ENCODE results near the gene SLC25A18. TPM values are rescaled to one million over a fixed set of nuclear protein-coding genes. Genes with fewer than 3 reads are reported as not detected.
"Not testable (repeated sequence)": the region's sequence is repeated elsewhere in the genome, so short reads cannot be mapped to it uniquely, and the experiment has no call there.

SLC25A18 gene
- total RNA-seq, 1 donor from 2014 or later, result 0.27 TPM

- Mint-ChIP-seq H3K4me1 (no peaks in the 10 kb centered on the region), H3K9me3 (no peaks in the 10 kb centered on the region), H3K27ac (no peak overlapping the region), H3K36me3 (ENCODE audit: low read depth) (no peaks in the 10 kb centered on the region), H3K27me3 (no peaks in the 10 kb centered on the region), H3K4me3 (no peak overlapping the region)
- intact Hi-C loops (cut with micrococcal nuclease), result loop anchor here (10.0 kb wide), 1 partner anchor 282 kb away; no protein-coding TSS in a partner anchor
- ATAC-seq (ENCODE audit: low read depth) (no peak), DNase-seq (no peak)
- no peak for TF ChIP-seq CTCF (IDR thresholded peaks at IDR 0.05)
- ChIA-PET CTCF (no interaction called here), POLR2A (interaction anchor here (0.6 kb wide), 1 partner anchor 334 kb away, joined by 5 read pairs; no protein-coding TSS in a partner anchor)
Observed at GRCh38 chr22:17552737-17553136, 10.6 kb upstream of the SLC25A18 start.

- ATAC-seq (ENCODE audit: low read depth) (no peak), DNase-seq (no peak)
- Mint-ChIP-seq H3K36me3 (ENCODE audit: low read depth) (no peaks in the 10 kb centered on the region), H3K27ac (no peak overlapping the region), H3K9me3 (no peaks in the 10 kb centered on the region), H3K4me3 (no peak overlapping the region), H3K4me1 (no peaks in the 10 kb centered on the region), H3K27me3 (no peaks in the 10 kb centered on the region)
- POLR2A ChIA-PET, result no interaction called here
- CTCF ChIA-PET, result interaction anchor here (1.2 kb wide), 1 partner anchor 212 kb away, joined by 3 read pairs; no protein-coding TSS in a partner anchor
- intact Hi-C loops (cut with micrococcal nuclease), result loop anchor here (10.0 kb wide), 1 partner anchor 280 kb away; no protein-coding TSS in a partner anchor
- no peak for TF ChIP-seq CTCF (IDR thresholded peaks at IDR 0.05)
Observed at GRCh38 chr22:17554814-17555213, 8.5 kb upstream of the SLC25A18 start.

GRCh38 chr22:17559188-17559587 is 4.1 kb upstream of the SLC25A18 start:
- intact Hi-C loops (cut with micrococcal nuclease), result loop anchor here (2.0 to 10.0 kb wide), 3 partner anchors 36 to 518 kb away; partner anchors contain the start of gene PEX26
- peaks cover 5% of the 10 kb centered on the region for H3K27me3 Mint-ChIP-seq
- no peak overlapping the region for H3K4me3 Mint-ChIP-seq
- ATAC-seq (ENCODE audit: low read depth) (no peak), DNase-seq (no peak)
- H3K9me3 Mint-ChIP-seq, result no peaks in the 10 kb centered on the region
- ChIA-PET POLR2A (interaction anchor here (1.1 kb wide), 1 partner anchor 441 kb away, joined by 3 read pairs; no protein-coding TSS in a partner anchor), CTCF (interaction anchor here (1.0 to 3.3 kb wide), 10 partner anchors 36 to 517 kb away, joined by 3 to 20 read pairs (median 7); no protein-coding TSS in a partner anchor)
- H3K27ac Mint-ChIP-seq, result no peak overlapping the region
- H3K36me3 Mint-ChIP-seq (ENCODE audit: low read depth), result no peaks in the 10 kb centered on the region
- no peaks in the 10 kb centered on the region for H3K4me1 Mint-ChIP-seq
- no peak for TF ChIP-seq CTCF (IDR thresholded peaks at IDR 0.05)

- no peak for DNase-seq
- no peak for TF ChIP-seq CTCF (IDR thresholded peaks at IDR 0.05)
- no peaks in the 10 kb centered on the region for H3K4me1 Mint-ChIP-seq
- peaks cover 5% of the 10 kb centered on the region for H3K27me3 Mint-ChIP-seq
- H3K36me3 Mint-ChIP-seq (ENCODE audit: low read depth), result no peaks in the 10 kb centered on the region
- H3K27ac Mint-ChIP-seq, result no peak overlapping the region
- CTCF ChIA-PET, result no interaction called here
- no peaks in the 10 kb centered on the region for H3K9me3 Mint-ChIP-seq
- intact Hi-C loops (cut with micrococcal nuclease), result no loop called here
- no peak overlapping the region for H3K4me3 Mint-ChIP-seq
- ATAC-seq (ENCODE audit: low read depth), result no peak
- POLR2A ChIA-PET, result no interaction called here
Observed at GRCh38 chr22:17563936-17564391, 666 bp downstream of the SLC25A18 start.

DNA sequence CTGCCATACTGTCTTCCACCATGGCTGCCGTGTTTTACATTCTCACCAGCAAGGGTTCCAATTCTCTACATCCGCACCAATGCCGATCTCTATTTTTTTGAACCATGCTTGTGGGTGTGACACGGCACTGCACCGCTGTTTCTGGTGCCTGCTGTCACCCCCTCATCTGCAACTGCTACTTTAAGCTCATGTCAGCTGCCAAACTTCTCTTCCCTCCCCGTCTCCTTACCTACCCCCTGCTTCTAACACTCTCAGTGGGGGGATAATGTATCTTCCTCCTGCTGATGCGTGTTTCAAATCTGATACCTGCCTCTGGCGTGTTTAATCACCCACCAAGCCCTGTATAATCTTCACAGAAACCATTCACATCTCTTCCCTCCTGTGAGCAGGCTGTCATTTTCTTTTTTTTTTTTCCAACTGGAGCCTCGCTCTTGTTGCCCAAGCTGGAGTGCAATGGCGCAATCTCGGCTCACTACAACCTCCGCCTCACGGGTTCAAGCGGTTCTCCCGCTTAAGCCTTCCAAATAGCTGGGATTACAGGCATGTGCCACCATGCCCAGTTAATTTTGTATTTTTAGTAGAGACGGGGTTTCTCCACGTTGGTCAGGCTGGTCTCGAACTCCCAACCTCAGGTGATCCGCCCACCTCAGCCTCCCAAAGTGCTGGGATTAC is 2.9 kb downstream of the SLC25A18 start:
- DNase-seq; H3K4me3 Mint-ChIP-seq; H3K9me3 Mint-ChIP-seq; intact Hi-C loops (cut with micrococcal nuclease); CTCF ChIA-PET; H3K27ac Mint-ChIP-seq; POLR2A ChIA-PET; H3K36me3 Mint-ChIP-seq (ENCODE audit: low read depth); H3K4me1 Mint-ChIP-seq; ATAC-seq (ENCODE audit: low read depth): not testable (repeated sequence)
- H3K27me3 Mint-ChIP-seq, result peaks cover 17% of the 10 kb centered on the region

Measured in activated B cell treated with CpG ODN at 0.5 μM for 24 hours (primary cell).